GM19463 (cell line): Measurements from ENCODE around the gene UBE2U.
"Not testable (repeated sequence)": the region's sequence is repeated elsewhere in the genome, so short reads cannot be mapped to it uniquely, and the experiment has no call there.

ENCODE experiments used
- ATAC-seq: cut with Tn5 transposase; IDR thresholded peaks from one replicate; pipeline ENCODE4 v1.9.1; 2021; ENCODE audit warnings: mild to moderate bottlenecking, moderate library complexity; ENCODE audit not compliant: unreplicated experiment

Gene UBE2U

GRCh38 chr1:64187646-64188045, 15.8 kb upstream of the UBE2U start:
- ATAC-seq: no peak

- no peak for ATAC-seq
These were observed 11.1 kb upstream of the UBE2U start for GRCh38 chr1:64192290-64192689.

- no peak for ATAC-seq
These were observed 9.0 kb upstream of the UBE2U start for GRCh38 chr1:64194168-64195080.

- ATAC-seq: no peak
These were observed 8.4 kb upstream of the UBE2U start for GRCh38 chr1:64195081-64195395.

- ATAC-seq: no peak
These were observed 7.2 kb upstream of the UBE2U start for GRCh38 chr1:64196074-64196870.

GRCh38 chr1:64197076-64197475, 6.3 kb upstream of the UBE2U start:
- ATAC-seq: no peak

GRCh38 chr1:64199154-64199553, 4.3 kb upstream of the UBE2U start:
- no peak for ATAC-seq

- no peak for ATAC-seq
These were observed 3.4 kb upstream of the UBE2U start for GRCh38 chr1:64200064-64200463.

GRCh38 chr1:64209221-64209620, 5.8 kb downstream of the UBE2U start:
- ATAC-seq: no peak

GRCh38 chr1:64212031-64212430, 8.6 kb downstream of the UBE2U start:
- ATAC-seq: no peak

GRCh38 chr1:64215576-64215975, 12.2 kb downstream of the UBE2U start:
- no peak for ATAC-seq

GRCh38 chr1:64220241-64220640, 16.8 kb downstream of the UBE2U start:
- no peak for ATAC-seq

- ATAC-seq: peak; percentile 75
These were observed 20.1 kb downstream of the UBE2U start for GRCh38 chr1:64223329-64224151.

GRCh38 chr1:64224236-64224635, 20.8 kb downstream of the UBE2U start:
- ATAC-seq: not testable (repeated sequence)

GRCh38 chr1:64228167-64228957, 24.9 kb downstream of the UBE2U start:
- ATAC-seq: no peak

- ATAC-seq: no peak
These were observed 25.9 kb downstream of the UBE2U start for GRCh38 chr1:64229307-64229706.

GRCh38 chr1:64231153-64231552, 27.7 kb downstream of the UBE2U start:
- ATAC-seq: no peak

- no peak for ATAC-seq
These were observed 28.2 kb downstream of the UBE2U start for GRCh38 chr1:64231654-64232053.

GRCh38 chr1:64234714-64235113, 31.3 kb downstream of the UBE2U start:
- ATAC-seq: no peak

- no peak for ATAC-seq
These were observed 31.8 kb downstream of the UBE2U start for GRCh38 chr1:64235181-64235580.
